GM12875 (cell line): ENCODE results near the gene NHERF1.

Source experiments
- H3K4me3 ChIP-seq: one replicate; pipeline ENCODE4 v1.5.1; 2011; ENCODE audit warnings: low read depth, low read length, control low read depth
- CTCF ChIP-seq: IDR thresholded peaks from 2 replicates; pipeline ENCODE4 v1.5.1; 2011; ENCODE audit warnings: low read depth, mild to moderate bottlenecking, control low read depth, inconsistent platforms, low read length, moderate library complexity, borderline replicate concordance; ENCODE audit not compliant: insufficient read depth

NHERF1 gene

GRCh38 chr17:74757931-74758847 is 9.8 kb downstream of the NHERF1 start:
- H3K4me3 ChIP-seq = no peak overlapping the region
- no peak for TF ChIP-seq CTCF

- no peak overlapping the region for H3K4me3 ChIP-seq
Observed at GRCh38 chr17:74758848-74759168, 10.4 kb downstream of the NHERF1 start.

GRCh38 chr17:74759243-74759801 is 10.9 kb downstream of the NHERF1 start:
- H3K4me3 ChIP-seq = no peak overlapping the region
- peak; percentile 27; the same call in 1 of the 2 replicates for TF ChIP-seq CTCF

More at GRCh38 chr17:74758848-74759168, 10.4 kb downstream of the NHERF1 start:
- TF ChIP-seq CTCF = no peak

- no peak overlapping the region for H3K4me3 ChIP-seq
- no peak for TF ChIP-seq CTCF
Observed at GRCh38 chr17:74759941-74760340, 11.5 kb downstream of the NHERF1 start.

- no peak for TF ChIP-seq CTCF
- no peak overlapping the region for H3K4me3 ChIP-seq
Observed at GRCh38 chr17:74760404-74761105, 12.1 kb downstream of the NHERF1 start.

- no peak overlapping the region for H3K4me3 ChIP-seq
Observed at GRCh38 chr17:74761419-74761818, 13.0 kb downstream of the NHERF1 start.

More at GRCh38 chr17:74761419-74761818, 13.0 kb downstream of the NHERF1 start:
- no peak for TF ChIP-seq CTCF
